Osteoblast (primary cell): Measurements from ENCODE around the gene ADM. TPM values are rescaled to one million over a fixed set of nuclear protein-coding genes. Genes with fewer than 3 reads are reported as not detected.

ENCODE experiments used
- DNase-seq: peaks from one replicate; pipeline ENCODE4 v3.0.0; 2011; ENCODE audit warnings: low spot score, mixed read lengths; ENCODE audit not compliant: insufficient read length; ENCODE audit errors: missing footprints
- H2AFZ ChIP-seq: 2 replicates; pipeline ENCODE4 v1.6.0; 2011; ENCODE audit warnings: mild to moderate bottlenecking, low read length
- H3K27ac ChIP-seq: 2 replicates; pipeline ENCODE4 v1.5.1; 2011; ENCODE audit warnings: mild to moderate bottlenecking, low read depth, low read length, moderate library complexity
- H3K27me3 ChIP-seq: 2 replicates; pipeline ENCODE4 v1.6.0; 2012; ENCODE audit warnings: mild to moderate bottlenecking, control low read depth, inconsistent platforms, low read length, moderate library complexity; ENCODE audit not compliant: insufficient read depth
- H3K36me3 ChIP-seq: 2 replicates; pipeline ENCODE4 v1.5.1; 2011; ENCODE audit warnings: mild to moderate bottlenecking, low read length, control low read depth, moderate library complexity; ENCODE audit not compliant: insufficient read depth
- H3K4me1 ChIP-seq: 2 replicates; pipeline ENCODE4 v1.5.1; 2011; ENCODE audit warnings: mild to moderate bottlenecking, low read length, control low read depth, moderate library complexity; ENCODE audit not compliant: insufficient read depth
- H3K4me2 ChIP-seq: 2 replicates; pipeline ENCODE4 v1.6.0; 2011; ENCODE audit warnings: mild to moderate bottlenecking, low read length; ENCODE audit not compliant: insufficient read depth
- H3K4me3 ChIP-seq: fragments of 200-600 bp; sonication (generic); 3 replicates; pipeline ENCODE4 v1.5.1; 2012; ENCODE audit warnings: mild to moderate bottlenecking, low read length, inconsistent platforms; ENCODE audit not compliant: insufficient read depth
- H3K79me2 ChIP-seq: 2 replicates; pipeline ENCODE4 v1.6.0; 2012; ENCODE audit warnings: mild to moderate bottlenecking, low read length, control low read depth, inconsistent platforms; ENCODE audit not compliant: insufficient read depth
- H3K9me3 ChIP-seq: 2 replicates; pipeline ENCODE4 v1.5.1; 2011; ENCODE audit warnings: low read depth, low read length, control low read depth
- H4K20me1 ChIP-seq: 2 replicates; pipeline ENCODE4 v1.6.0; 2012; ENCODE audit warnings: mild to moderate bottlenecking, low read length, control low read depth; ENCODE audit not compliant: insufficient read depth
- total RNA-seq: library from RNA; depleted of rRNA; stranded (reverse); fragments of >200 nt; gene quantifications from 2 replicates; pipeline ENCODE4 v1.2.3, GENCODE V29; 2012
- TF ChIP-seq, protein P1 (sequence below): IDR thresholded peaks from 2 replicates; pipeline ENCODE4 v1.5.1; 2011; ENCODE audit warnings: mild to moderate bottlenecking, low read depth, low read length, moderate library complexity; ENCODE audit errors: extremely low read depth

ADM gene
- total RNA-seq, 1 donor, result 250 TPM

DNA sequence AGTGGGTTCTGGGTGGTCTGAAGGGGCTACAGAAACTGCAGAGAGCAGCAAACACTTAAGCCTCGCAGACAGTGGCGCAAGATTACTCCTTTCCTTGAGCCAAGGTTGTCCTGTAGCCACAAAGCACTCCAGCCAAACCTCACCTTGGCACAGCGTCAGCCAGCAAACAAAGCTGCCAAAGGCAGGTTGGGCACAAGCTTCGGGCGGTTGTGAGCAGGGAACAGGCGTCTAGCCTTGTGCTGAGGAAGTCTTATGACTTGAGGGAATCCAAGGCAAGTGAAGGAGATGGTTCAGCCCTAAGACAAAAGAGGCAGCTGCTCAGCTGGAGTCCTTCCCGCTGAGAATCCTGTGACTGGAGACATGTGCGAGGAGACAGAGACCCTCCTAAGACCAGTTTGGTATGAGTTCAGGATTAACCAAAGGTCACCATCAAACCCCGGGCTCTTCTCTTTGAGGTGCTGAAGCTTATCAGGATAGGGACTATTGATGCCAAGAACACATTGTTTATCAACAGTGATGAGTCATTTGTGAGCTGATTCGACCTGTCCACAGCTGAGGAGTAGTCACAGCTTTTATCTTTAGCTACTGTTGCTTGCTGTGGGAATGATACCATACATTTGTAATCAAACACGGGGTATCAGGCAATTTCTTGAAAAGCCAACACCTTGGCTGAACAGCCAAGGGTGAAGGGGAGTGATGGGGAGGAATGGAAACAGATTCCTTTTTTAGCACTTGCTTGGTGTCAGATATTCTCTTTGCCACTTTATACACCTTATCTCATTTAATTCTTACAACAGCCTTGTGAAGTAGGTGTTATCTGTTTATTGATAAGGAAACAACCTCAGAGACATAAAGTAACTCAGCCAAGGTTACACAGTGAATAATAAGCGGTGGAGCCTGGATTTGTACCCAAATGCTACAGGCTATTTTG, 4.6 kb downstream of the ADM start:
- Histone ChIP-seq H3K79me2 (peaks cover 24% of the 10 kb centered on the region), H4K20me1 (peaks cover 24% of the 10 kb centered on the region), H3K36me3 (peaks cover 18% of the 10 kb centered on the region), H3K27ac (peak overlapping the region; percentile 81), H3K4me1 (peaks cover 11% of the 10 kb centered on the region), H3K9me3 (no peaks in the 10 kb centered on the region), H3K4me2 (peak overlapping the region; percentile 97), H3K27me3 (no peaks in the 10 kb centered on the region), H3K4me3 (peak overlapping the region; percentile 93), H2AFZ (no peak overlapping the region)
- DNase-seq, result no peak
- TF ChIP-seq, protein P1, sequence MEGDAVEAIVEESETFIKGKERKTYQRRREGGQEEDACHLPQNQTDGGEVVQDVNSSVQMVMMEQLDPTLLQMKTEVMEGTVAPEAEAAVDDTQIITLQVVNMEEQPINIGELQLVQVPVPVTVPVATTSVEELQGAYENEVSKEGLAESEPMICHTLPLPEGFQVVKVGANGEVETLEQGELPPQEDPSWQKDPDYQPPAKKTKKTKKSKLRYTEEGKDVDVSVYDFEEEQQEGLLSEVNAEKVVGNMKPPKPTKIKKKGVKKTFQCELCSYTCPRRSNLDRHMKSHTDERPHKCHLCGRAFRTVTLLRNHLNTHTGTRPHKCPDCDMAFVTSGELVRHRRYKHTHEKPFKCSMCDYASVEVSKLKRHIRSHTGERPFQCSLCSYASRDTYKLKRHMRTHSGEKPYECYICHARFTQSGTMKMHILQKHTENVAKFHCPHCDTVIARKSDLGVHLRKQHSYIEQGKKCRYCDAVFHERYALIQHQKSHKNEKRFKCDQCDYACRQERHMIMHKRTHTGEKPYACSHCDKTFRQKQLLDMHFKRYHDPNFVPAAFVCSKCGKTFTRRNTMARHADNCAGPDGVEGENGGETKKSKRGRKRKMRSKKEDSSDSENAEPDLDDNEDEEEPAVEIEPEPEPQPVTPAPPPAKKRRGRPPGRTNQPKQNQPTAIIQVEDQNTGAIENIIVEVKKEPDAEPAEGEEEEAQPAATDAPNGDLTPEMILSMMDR, result no peak

DNA sequence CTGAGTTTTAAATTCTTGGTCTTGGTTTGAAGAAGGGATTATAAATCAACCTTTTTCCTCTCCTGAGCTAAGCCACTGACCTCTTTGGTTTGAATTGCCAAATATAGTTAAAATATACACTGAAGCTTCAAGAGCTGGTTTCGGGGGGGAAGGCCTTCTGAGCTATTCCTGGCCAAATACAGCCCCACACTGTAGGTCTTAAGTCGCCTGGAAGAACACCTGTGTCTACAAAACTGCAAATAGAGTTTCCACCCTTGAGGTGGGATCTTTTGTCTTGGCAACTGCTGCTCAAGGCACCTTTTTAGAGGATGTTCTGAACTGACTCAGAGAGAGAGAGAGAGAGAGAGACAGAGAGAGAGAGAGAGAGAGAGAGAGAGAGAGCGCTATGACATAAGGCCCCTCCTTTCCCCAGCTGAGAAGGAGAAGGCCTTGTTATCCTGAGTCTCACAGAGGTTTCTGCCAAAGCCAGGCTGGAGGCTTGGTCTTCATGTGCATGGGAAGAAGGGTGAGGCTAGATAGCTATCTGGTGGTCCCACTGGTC, 5.5 kb downstream of the ADM start:
- H3K79me2 ChIP-seq, result peaks cover 19% of the 10 kb centered on the region
- peaks cover 20% of the 10 kb centered on the region for H4K20me1 ChIP-seq
- H3K27me3 ChIP-seq, result no peaks in the 10 kb centered on the region
- TF ChIP-seq, protein P1, result no peak
- no peak for DNase-seq
- no peak overlapping the region for H3K27ac ChIP-seq
- no peak overlapping the region for H2AFZ ChIP-seq
- H3K36me3 ChIP-seq, result peaks cover 18% of the 10 kb centered on the region
- no peak overlapping the region for H3K4me3 ChIP-seq
- H3K9me3 ChIP-seq, result no peaks in the 10 kb centered on the region
- H3K4me2 ChIP-seq, result no peak overlapping the region
- H3K4me1 ChIP-seq, result peaks cover 13% of the 10 kb centered on the region

DNA sequence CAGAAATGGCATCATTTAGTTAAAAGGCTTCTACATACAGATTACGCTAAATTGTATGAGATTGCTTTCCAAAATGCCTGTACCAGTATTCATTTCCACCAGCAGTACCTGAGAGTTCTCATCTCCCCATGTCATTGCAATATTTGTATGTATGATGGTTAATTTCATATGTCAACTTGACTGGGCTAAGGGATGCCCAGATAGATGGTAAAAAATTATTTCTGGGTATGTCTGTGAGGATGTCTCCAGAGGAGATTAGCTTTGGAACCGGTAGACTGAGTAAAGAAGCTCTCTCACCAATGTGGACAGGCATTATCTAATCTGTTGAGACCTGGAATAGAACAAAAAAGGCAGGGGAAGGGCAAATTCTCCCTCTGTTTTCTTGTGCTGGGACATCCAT, 6.9 kb downstream of the ADM start:
- TF ChIP-seq, protein P1, result no peak
- Histone ChIP-seq H3K9me3 (no peaks in the 10 kb centered on the region), H3K27ac (no peak overlapping the region), H3K36me3 (peaks cover 4% of the 10 kb centered on the region), H3K79me2 (peaks cover 5% of the 10 kb centered on the region), H3K4me1 (peaks cover 14% of the 10 kb centered on the region), H3K4me2 (no peak overlapping the region), H4K20me1 (peaks cover 5% of the 10 kb centered on the region), H3K27me3 (no peaks in the 10 kb centered on the region), H3K4me3 (no peak overlapping the region), H2AFZ (no peak overlapping the region)
- DNase-seq, result no peak
